22Rv1 (cell line): ENCODE data around the gene ADCY9.
"Not testable (repeated sequence)": the region's sequence is repeated elsewhere in the genome, so short reads cannot be mapped to it uniquely, and the experiment has no call there.

ENCODE experiments used
- H3K27ac ChIP-seq: fragments of 450-650 bp; 2 replicates; pipeline ENCODE4 v1.5.1; 2017
- CTCF ChIP-seq: fragments of 450-650 bp; IDR thresholded peaks from 2 replicates; pipeline ENCODE4 v1.5.1; 2017; ENCODE audit warnings: mild to moderate bottlenecking
- ZFX ChIP-seq: fragments of 450-650 bp; IDR thresholded peaks from 2 replicates; pipeline ENCODE4 v1.6.1; 2017; ENCODE audit warnings: antibody characterized with exemption, borderline replicate concordance

Gene ADCY9

GRCh38 chr16:3954411-3954921, 161.8 kb downstream of the ADCY9 start:
- no peak overlapping the region for H3K27ac ChIP-seq
- TF ChIP-seq ZFX = no peak
- no peak for TF ChIP-seq CTCF

- H3K27ac ChIP-seq = no peak overlapping the region
- no peak for TF ChIP-seq CTCF
- TF ChIP-seq ZFX = no peak
These were observed 162.4 kb downstream of the ADCY9 start for GRCh38 chr16:3953728-3954410.

- TF ChIP-seq CTCF (no peak), ZFX (no peak)
These were observed 163.5 kb downstream of the ADCY9 start for GRCh38 chr16:3952737-3953131.

GRCh38 chr16:3951861-3952736, 164.1 kb downstream of the ADCY9 start:
- no peak for TF ChIP-seq ZFX
- no peak for TF ChIP-seq CTCF
- no peak overlapping the region for H3K27ac ChIP-seq

More at GRCh38 chr16:3952737-3953131, 163.5 kb downstream of the ADCY9 start:
- H3K27ac ChIP-seq = no peak overlapping the region

- H3K27ac ChIP-seq = not testable (repeated sequence)
These were observed 164.9 kb downstream of the ADCY9 start for GRCh38 chr16:3951380-3951779.

GRCh38 chr16:3950343-3951193, 165.7 kb downstream of the ADCY9 start:
- TF ChIP-seq CTCF = no peak
- TF ChIP-seq ZFX = no peak
- no peak overlapping the region for H3K27ac ChIP-seq

GRCh38 chr16:3949946-3950342, 166.3 kb downstream of the ADCY9 start:
- no peak overlapping the region for H3K27ac ChIP-seq
- TF ChIP-seq CTCF (no peak), ZFX (no peak)
